Measurements from ENCODE around the gene BMF.

DNA sequence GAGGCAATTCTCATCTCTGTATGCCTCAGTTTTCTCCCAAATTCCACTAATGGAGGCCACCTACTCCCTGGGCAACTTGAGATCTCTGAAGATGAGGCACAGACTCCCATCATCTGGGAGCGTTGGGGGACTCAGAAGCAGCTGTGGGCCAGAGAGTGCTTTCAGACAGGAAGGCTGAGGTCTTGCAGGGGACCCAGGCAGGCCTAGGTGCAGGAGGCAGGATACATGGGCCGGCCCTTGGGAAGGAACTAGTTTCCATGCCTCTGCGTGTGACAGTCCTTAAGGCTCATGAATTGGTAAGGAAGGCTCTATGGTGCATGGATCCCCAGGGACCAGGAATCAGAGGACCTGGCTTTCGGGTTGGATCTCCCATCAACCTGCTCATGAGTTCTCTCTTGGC is 14.5 kb downstream of the BMF start:
- TF ChIP-seq, protein P1, sequence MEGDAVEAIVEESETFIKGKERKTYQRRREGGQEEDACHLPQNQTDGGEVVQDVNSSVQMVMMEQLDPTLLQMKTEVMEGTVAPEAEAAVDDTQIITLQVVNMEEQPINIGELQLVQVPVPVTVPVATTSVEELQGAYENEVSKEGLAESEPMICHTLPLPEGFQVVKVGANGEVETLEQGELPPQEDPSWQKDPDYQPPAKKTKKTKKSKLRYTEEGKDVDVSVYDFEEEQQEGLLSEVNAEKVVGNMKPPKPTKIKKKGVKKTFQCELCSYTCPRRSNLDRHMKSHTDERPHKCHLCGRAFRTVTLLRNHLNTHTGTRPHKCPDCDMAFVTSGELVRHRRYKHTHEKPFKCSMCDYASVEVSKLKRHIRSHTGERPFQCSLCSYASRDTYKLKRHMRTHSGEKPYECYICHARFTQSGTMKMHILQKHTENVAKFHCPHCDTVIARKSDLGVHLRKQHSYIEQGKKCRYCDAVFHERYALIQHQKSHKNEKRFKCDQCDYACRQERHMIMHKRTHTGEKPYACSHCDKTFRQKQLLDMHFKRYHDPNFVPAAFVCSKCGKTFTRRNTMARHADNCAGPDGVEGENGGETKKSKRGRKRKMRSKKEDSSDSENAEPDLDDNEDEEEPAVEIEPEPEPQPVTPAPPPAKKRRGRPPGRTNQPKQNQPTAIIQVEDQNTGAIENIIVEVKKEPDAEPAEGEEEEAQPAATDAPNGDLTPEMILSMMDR (IDR thresholded peaks at IDR 0.05; ENCODE audit: low read depth, low read length, poor library complexity, severe bottlenecking) = no peak
- no peak for TF ChIP-seq EZH2phosphoT487 (IDR thresholded peaks at IDR 0.05; ENCODE audit: borderline replicate concordance, low read length)

Data from DOHH2 (cell line).